MCF 10A (cell line): ENCODE measurements around the gene MYO9B. TPM values are rescaled to one million over a fixed set of nuclear protein-coding genes. Genes with fewer than 3 reads are reported as not detected.

Experiments
- BruUV-seq: library from RNA; stranded (reverse); fragments of 400-500 nt; replicated peaks from 2 replicates; lab custom pipeline; 2021; lab: Mats Ljungman, UMichigan
- CTCF ChIA-PET: fragments of 300-600 bp; sonication (Branson Sonifier 250); formaldehyde crosslinking; extraction: SDS; loops from one replicate; lab custom pipeline; 2021; ENCODE audit warnings: antibody characterized with exemption, inconsistent platforms; lab: Yijun Ruan, JAX
- POLR2A ChIA-PET: fragments of 300-600, 350-650 bp; sonication (Branson Sonifier 250); formaldehyde crosslinking; extraction: SDS; loops from one replicate; lab custom pipeline; 2020; ENCODE audit warnings: antibody characterized with exemption, inconsistent platforms; lab: Yijun Ruan, JAX
- DNase-seq: peaks from one replicate; pipeline ENCODE4 v3.0.0-alpha.2; 2018; ENCODE audit not compliant: unreplicated experiment
- H3K27ac Mint-ChIP-seq: one replicate; pipeline ENCODE4 v1.8.0; 2022; ENCODE audit warnings: mild to moderate bottlenecking, low read depth, mixed read lengths; ENCODE audit not compliant: unreplicated experiment
- H3K27me3 Mint-ChIP-seq: one replicate; pipeline ENCODE4 v1.8.0; 2022; ENCODE audit warnings: mixed read lengths; ENCODE audit not compliant: insufficient read depth, unreplicated experiment
- H3K36me3 Mint-ChIP-seq: one replicate; pipeline ENCODE4 v1.8.0; 2022; ENCODE audit warnings: mild to moderate bottlenecking, moderate library complexity, mixed read lengths; ENCODE audit not compliant: insufficient read depth, unreplicated experiment
- H3K4me1 Mint-ChIP-seq: one replicate; pipeline ENCODE4 v1.8.0; 2022; ENCODE audit warnings: mixed read lengths; ENCODE audit not compliant: insufficient read depth, unreplicated experiment
- H3K4me3 Mint-ChIP-seq: one replicate; pipeline ENCODE4 v1.8.0; 2022; ENCODE audit warnings: mild to moderate bottlenecking, moderate library complexity, mixed read lengths; ENCODE audit not compliant: unreplicated experiment
- H3K9me3 Mint-ChIP-seq: one replicate; pipeline ENCODE4 v1.8.0; 2022; ENCODE audit warnings: mixed read lengths; ENCODE audit not compliant: unreplicated experiment
- CTCF ChIP-seq: fragments of 200-600 bp; IDR thresholded peaks from one replicate; pipeline ENCODE4 v1.8.0; 2022; ENCODE audit warnings: antibody characterized with exemption, mild to moderate bottlenecking; ENCODE audit not compliant: unreplicated experiment
- intact Hi-C: fragments of 100-400 bp; cut with micrococcal nuclease; formaldehyde crosslinking; loops from 2 replicates; pipeline ENCODE4 v1.14.1; 2022
- total RNA-seq: library from RNA; stranded (reverse); gene quantifications from 2 replicates; pipeline ENCODE4 v1.2.3, GENCODE V29; 2022

The MYO9B gene
- total RNA-seq, 1 experiment from 2014 or later = 43.5 TPM

GRCh38 chr19:17036640-17037039, 38.9 kb upstream of the MYO9B start:
- BruUV-seq = no TSS peak
- POLR2A ChIA-PET = no interaction called here

GRCh38 chr19:17037184-17037583, 38.4 kb upstream of the MYO9B start:
- CTCF ChIA-PET = interaction anchor here (0.6 kb wide), 1 partner anchor 266 kb away, joined by 4 read pairs; no protein-coding TSS in a partner anchor
- no peak overlapping the region for H3K27ac Mint-ChIP-seq
- no TSS peak for BruUV-seq
- H3K27me3 Mint-ChIP-seq = peaks cover 12% of the 10 kb centered on the region
- H3K4me3 Mint-ChIP-seq = no peak overlapping the region
- TF ChIP-seq CTCF = no peak
- no peaks in the 10 kb centered on the region for H3K36me3 Mint-ChIP-seq
- intact Hi-C loops = no loop called here
- no peaks in the 10 kb centered on the region for H3K9me3 Mint-ChIP-seq
- no peaks in the 10 kb centered on the region for H3K4me1 Mint-ChIP-seq
- no peak for DNase-seq
- POLR2A ChIA-PET = interaction anchor here (0.6 kb wide), 1 partner anchor 390 kb away, joined by 3 read pairs; no protein-coding TSS in a partner anchor

More at GRCh38 chr19:17036640-17037039, 38.9 kb upstream of the MYO9B start:
- DNase-seq = no peak
- intact Hi-C loops = no loop called here
- H3K27ac Mint-ChIP-seq = no peak overlapping the region
- H3K9me3 Mint-ChIP-seq = no peaks in the 10 kb centered on the region
- no peak overlapping the region for H3K4me3 Mint-ChIP-seq
- peaks cover 12% of the 10 kb centered on the region for H3K27me3 Mint-ChIP-seq
- CTCF ChIA-PET = no interaction called here
- H3K36me3 Mint-ChIP-seq = no peaks in the 10 kb centered on the region
- H3K4me1 Mint-ChIP-seq = no peaks in the 10 kb centered on the region
- no peak for TF ChIP-seq CTCF

- POLR2A ChIA-PET = no interaction called here
- no peak overlapping the region for H3K4me3 Mint-ChIP-seq
Observed at GRCh38 chr19:17037966-17038500, 37.5 kb upstream of the MYO9B start.

GRCh38 chr19:17041976-17042375, 33.6 kb upstream of the MYO9B start:
- H3K36me3 Mint-ChIP-seq = peaks cover 3% of the 10 kb centered on the region
- POLR2A ChIA-PET = interaction anchor here (0.7 to 0.9 kb wide), 2 partner anchors 17 to 106 kb away, joined by 3 read pairs; no protein-coding TSS in a partner anchor
- H3K9me3 Mint-ChIP-seq = no peaks in the 10 kb centered on the region
- peaks cover 12% of the 10 kb centered on the region for H3K27me3 Mint-ChIP-seq
- H3K4me3 Mint-ChIP-seq = no peak overlapping the region
- H3K27ac Mint-ChIP-seq = no peak overlapping the region
- DNase-seq = no peak
- TF ChIP-seq CTCF = no peak
- no TSS peak for BruUV-seq
- CTCF ChIA-PET = interaction anchor here (0.9 kb wide), 1 partner anchor 24 kb away, joined by 4 read pairs; no protein-coding TSS in a partner anchor
- no peaks in the 10 kb centered on the region for H3K4me1 Mint-ChIP-seq
- intact Hi-C loops = no loop called here

More at GRCh38 chr19:17037966-17038500, 37.5 kb upstream of the MYO9B start:
- no peak for DNase-seq
- Mint-ChIP-seq H3K9me3 (no peaks in the 10 kb centered on the region), H3K27me3 (peaks cover 12% of the 10 kb centered on the region), H3K27ac (no peak overlapping the region), H3K36me3 (no peaks in the 10 kb centered on the region), H3K4me1 (no peaks in the 10 kb centered on the region)
- CTCF ChIA-PET = interaction anchor here (0.6 kb wide), 2 partner anchors 258 to 267 kb away, joined by 4 read pairs; no protein-coding TSS in a partner anchor
- no peak for TF ChIP-seq CTCF
- no TSS peak for BruUV-seq
- intact Hi-C loops = no loop called here
